H1 (cell line): Measurements from ENCODE around the gene CARD14. TPM values are rescaled to one million over a fixed set of nuclear protein-coding genes. Genes with fewer than 3 reads are reported as not detected.

ENCODE experiments used
- GTF2F1 ChIP-seq: IDR thresholded peaks from 2 replicates; pipeline ENCODE4 v1.6.1; 2012; ENCODE audit warnings: low read depth, low read length, improper control_type of control experiment, borderline replicate concordance
- SIX5 ChIP-seq: IDR thresholded peaks from 2 replicates; pipeline ENCODE4 v1.6.1; 2011; ENCODE audit warnings: mild to moderate bottlenecking, low read depth, low read length
- polyA plus RNA-seq, 7 experiments: library from polyadenylated mRNA; depleted of rRNA in 3 of 7; stranded (reverse) in 5 of 7; unstranded in 2 of 7; fragments of >200 nt in 5 of 7; fragments of 200-250 nt in 2 of 7; gene quantifications; 1 replicate in 5 of 7; 2 replicates in 1 of 7; 4 replicates in 1 of 7; pipeline versions ENCODE4 v1.2.1 to v1.2.3, GENCODE V29; 2011 to 2013; ENCODE audit warnings: missing spikeins in 2 of 7, mixed read lengths in 2 of 7
- total RNA-seq: library from RNA; stranded (reverse); fragmentation: NEBNext Ultra II Directional; extraction: Animal tissue kit (Norgen Biotek cat#: 25700); gene quantifications from 2 replicates; pipeline ENCODE4 v1.2.1, GENCODE V29; 2021

Gene CARD14
- total and polyA plus RNA-seq, 2 of the 8 experiments (the other 6 are each of a cell fraction or from before 2014, with no cell fraction given) = 0.08 TPM; not detected in 1

GRCh38 chr17:80123791-80124190, 46.0 kb upstream of the CARD14 start (continued):
- TF ChIP-seq GTF2F1 (no peak), SIX5 (no peak)
